GM12872 (cell line): ENCODE results near the gene ZNF264.

Source experiments
- CTCF ChIP-seq: IDR thresholded peaks from 3 replicates; pipeline ENCODE4 v1.5.1; 2011; ENCODE audit warnings: low read depth, mild to moderate bottlenecking, low read length, moderate library complexity; ENCODE audit not compliant: insufficient read depth

ZNF264 gene

DNA sequence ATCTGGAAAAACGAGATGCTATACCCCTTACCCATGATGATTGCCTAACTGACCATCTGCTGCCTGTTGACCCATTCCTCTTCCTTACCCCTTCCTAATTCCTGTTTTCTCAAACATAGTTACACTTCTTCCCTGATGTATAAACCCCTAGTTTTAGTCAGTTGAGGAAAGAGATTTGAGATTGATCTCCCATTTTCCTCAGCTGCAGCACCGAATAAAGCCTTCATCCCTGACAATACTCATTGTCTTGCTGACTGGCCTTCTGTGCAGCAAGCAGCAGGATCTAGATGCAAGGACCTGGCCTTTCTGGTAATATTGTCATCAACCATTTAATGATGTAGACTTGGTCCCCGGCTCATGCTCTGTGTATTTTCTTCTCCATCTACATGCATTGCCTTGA, 999 bp upstream of the ZNF264 start:
- no peak for TF ChIP-seq CTCF

DNA sequence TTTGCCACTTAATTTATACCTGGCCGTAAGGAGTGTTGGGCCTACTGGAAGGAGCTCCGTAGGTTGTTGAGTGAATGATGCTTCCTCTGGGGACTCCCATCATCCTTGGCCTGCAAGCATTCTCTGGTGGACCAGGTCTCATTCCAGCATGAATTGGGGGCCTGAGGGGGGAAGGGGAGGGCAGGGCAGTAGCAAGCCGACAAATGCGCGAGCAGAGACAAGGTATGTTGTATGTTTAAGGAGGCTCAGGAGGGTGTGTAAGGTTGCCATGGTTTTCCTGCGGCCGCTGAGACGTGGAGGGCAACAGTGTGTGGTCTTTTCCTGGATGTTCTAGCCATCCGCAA, 749 bp downstream of the ZNF264 start:
- TF ChIP-seq CTCF = no peak

GRCh38 chr19:57192993-57193392, 1.7 kb downstream of the ZNF264 start:
- TF ChIP-seq CTCF = no peak

- no peak for TF ChIP-seq CTCF
Observed at GRCh38 chr19:57202160-57202559, 10.9 kb downstream of the ZNF264 start.

GRCh38 chr19:57210381-57210780, 19.1 kb downstream of the ZNF264 start:
- TF ChIP-seq CTCF = no peak

DNA sequence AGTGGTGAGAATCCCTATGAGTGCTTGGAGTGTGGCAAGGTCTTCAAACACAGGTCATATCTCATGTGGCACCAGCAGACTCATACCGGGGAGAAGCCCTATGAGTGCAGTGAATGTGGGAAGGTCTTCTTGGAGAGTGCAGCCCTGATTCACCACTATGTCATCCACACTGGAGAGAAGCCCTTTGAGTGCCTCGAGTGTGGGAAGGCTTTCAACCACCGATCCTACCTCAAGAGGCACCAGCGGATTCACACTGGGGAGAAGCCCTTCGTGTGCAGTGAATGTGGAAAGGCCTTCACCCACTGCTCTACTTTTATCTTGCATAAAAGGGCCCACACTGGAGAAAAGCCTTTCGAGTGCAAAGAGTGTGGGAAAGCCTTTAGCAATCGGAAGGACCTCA, 20.8 kb downstream of the ZNF264 start:
- TF ChIP-seq CTCF = no peak

DNA sequence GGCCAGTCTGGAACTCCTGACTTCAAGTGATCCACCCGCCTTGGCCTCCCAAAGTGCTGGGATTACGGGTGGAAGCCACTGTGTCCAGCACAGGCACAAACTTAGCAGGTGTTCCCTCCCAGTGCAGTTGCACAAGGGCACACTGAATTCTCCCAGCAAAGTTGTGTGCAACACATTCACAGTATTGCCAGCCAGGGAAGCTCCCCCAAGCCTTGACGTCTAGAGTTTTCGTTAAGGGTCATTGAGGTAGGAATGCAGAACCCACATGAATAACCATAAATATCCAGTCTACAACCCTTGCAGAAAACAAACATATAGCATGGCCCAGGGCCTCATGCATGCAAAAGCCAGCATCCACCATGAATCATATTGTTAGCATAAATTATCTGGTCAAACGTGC, 36.2 kb downstream of the ZNF264 start:
- TF ChIP-seq CTCF = no peak

- no peak for TF ChIP-seq CTCF
Observed at GRCh38 chr19:57231686-57232085, 40.4 kb downstream of the ZNF264 start.
